OCI-LY7 (cell line): ENCODE results near the gene PCYT2. TPM values are rescaled to one million over a fixed set of nuclear protein-coding genes. Genes with fewer than 3 reads are reported as not detected.

ENCODE experiments used
- BruUV-seq: library from RNA; stranded (reverse); fragments of 400-500 nt; replicated peaks from 2 replicates; lab custom pipeline; 2021; lab: Mats Ljungman, UMichigan
- CTCF ChIA-PET: fragments of 300-600 bp; sonication (Branson Sonifier 250); formaldehyde crosslinking; loops from one replicate; lab custom pipeline; 2022; ENCODE audit warnings: antibody characterized with exemption; ENCODE audit not compliant: unreplicated experiment; lab: Charles Lee
- POLR2A ChIA-PET: fragments of 300-600 bp; sonication (Branson Sonifier 250); formaldehyde crosslinking; loops from one replicate; lab custom pipeline; 2022; ENCODE audit warnings: antibody characterized with exemption; lab: Charles Lee
- DNase-seq: peaks from one replicate; pipeline ENCODE4 v3.0.0-alpha.2; 2015; ENCODE audit warnings: low spot score
- H2AFZ ChIP-seq: fragments of 200-600 bp; sonication (generic), shearing (Covaris generic); 2 replicates; pipeline ENCODE4 v1.6.1; 2014; ENCODE audit warnings: mild to moderate bottlenecking, antibody characterized with exemption, low read length, moderate library complexity
- H3K27ac ChIP-seq: fragments of 200-600 bp; sonication (generic); 2 replicates; pipeline ENCODE4 v1.5.1; 2014; ENCODE audit warnings: mixed run types, low read depth, mild to moderate bottlenecking, moderate library complexity, low read length, inconsistent platforms; ENCODE audit not compliant: poor library complexity, severe bottlenecking
- H3K36me3 ChIP-seq: fragments of 200-600 bp; sonication (generic); 2 replicates; pipeline ENCODE4 v1.6.1; 2014; ENCODE audit warnings: mild to moderate bottlenecking, antibody characterized with exemption, low read length, moderate library complexity, mixed read lengths; ENCODE audit not compliant: insufficient read depth
- H3K4me1 ChIP-seq: fragments of 200-600 bp; sonication (generic); 2 replicates; pipeline ENCODE4 v1.5.1; 2014; ENCODE audit warnings: mild to moderate bottlenecking, low read length; ENCODE audit not compliant: insufficient read depth, poor library complexity, severe bottlenecking
- H3K4me2 ChIP-seq: fragments of 200-600 bp; sonication (generic); 2 replicates; pipeline ENCODE4 v1.6.1; 2014; ENCODE audit warnings: mild to moderate bottlenecking, low read length
- H3K4me3 ChIP-seq: fragments of 200-600 bp; sonication (generic); 2 replicates; pipeline ENCODE4 v1.5.1; 2014; ENCODE audit warnings: mild to moderate bottlenecking, low read depth, low read length; ENCODE audit not compliant: poor library complexity, severe bottlenecking
- H3K79me2 ChIP-seq: fragments of 200-600 bp; sonication (generic); 2 replicates; pipeline ENCODE4 v1.6.1; 2016; ENCODE audit warnings: low read depth, mild to moderate bottlenecking, low read length, moderate library complexity, mixed read lengths; ENCODE audit not compliant: insufficient read depth
- H3K9me2 ChIP-seq: fragments of 200-600 bp; sonication (generic); 2 replicates; pipeline ENCODE4 v1.6.1; 2016; ENCODE audit warnings: mild to moderate bottlenecking, low read length, mixed read lengths; ENCODE audit not compliant: insufficient read depth
- H3K9me3 ChIP-seq: fragments of 200-600 bp; sonication (generic); 2 replicates; pipeline ENCODE4 v1.6.1; 2014; ENCODE audit warnings: mild to moderate bottlenecking, mixed run types, low read length, mixed read lengths
- H4K20me1 ChIP-seq: fragments of 200-600 bp; sonication (generic); 2 replicates; pipeline ENCODE4 v1.6.1; 2014; ENCODE audit warnings: mild to moderate bottlenecking, antibody characterized with exemption, low read length, moderate library complexity, mixed read lengths; ENCODE audit not compliant: insufficient read depth
- EZH2phosphoT487 ChIP-seq: fragments of 200-600 bp; sonication (generic); IDR thresholded peaks from 2 replicates; pipeline ENCODE4 v1.6.1; 2018; ENCODE audit warnings: low read depth, borderline replicate concordance, mild to moderate bottlenecking, mixed run types, antibody characterized with exemption, low read length, moderate library complexity, mixed read lengths
- intact Hi-C: fragments of 100-400 bp; cut with micrococcal nuclease; formaldehyde crosslinking; loops from one replicate; pipeline ENCODE4 v1.10.0; 2022; ENCODE audit not compliant: unreplicated experiment
- total RNA-seq, 2 experiments: library from RNA; depleted of rRNA in 1 of 2; stranded (reverse); fragments of >200 nt in 1 of 2; shearing (Covaris generic) in 1 of 2; gene quantifications; 2 replicates each; pipeline ENCODE4 v1.2.3, GENCODE V29; 2014 to 2022
- TF ChIP-seq, protein P1 (sequence below): fragments of 200-600 bp; sonication (generic); conservative IDR thresholded peaks from 2 replicates; pipeline ENCODE4 v1.5.1; 2014; ENCODE audit warnings: mild to moderate bottlenecking, antibody characterized with exemption, low read length, moderate library complexity, mixed read lengths

PCYT2 gene
- total RNA-seq, 2 experiments from 2014 or later: 70.1 to 104 TPM

DNA sequence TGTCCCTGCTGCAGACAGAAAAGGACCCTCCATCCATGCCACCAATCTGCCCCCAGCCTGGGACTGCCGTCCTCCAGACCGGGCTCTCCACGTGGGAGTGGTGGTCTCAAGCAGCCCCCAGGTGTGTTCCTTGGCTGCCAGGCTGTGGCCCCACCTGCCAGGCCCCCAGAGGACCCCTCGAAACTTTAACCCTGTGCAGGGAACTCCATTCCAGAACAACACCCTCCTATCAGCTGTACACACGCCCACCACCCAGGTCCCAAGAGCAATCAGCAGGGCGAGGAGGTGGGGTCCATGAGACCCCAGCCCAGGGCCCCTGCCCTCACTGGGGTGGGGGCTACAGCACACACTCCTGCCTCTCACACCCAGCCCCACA is 24.5 kb upstream of the PCYT2 start:
- H3K4me1 ChIP-seq: peaks cover 23% of the 10 kb centered on the region
- peaks cover 30% of the 10 kb centered on the region for H3K36me3 ChIP-seq
- DNase-seq: no peak
- peak overlapping the region; percentile 76 for H3K4me3 ChIP-seq
- TF ChIP-seq, protein P1, sequence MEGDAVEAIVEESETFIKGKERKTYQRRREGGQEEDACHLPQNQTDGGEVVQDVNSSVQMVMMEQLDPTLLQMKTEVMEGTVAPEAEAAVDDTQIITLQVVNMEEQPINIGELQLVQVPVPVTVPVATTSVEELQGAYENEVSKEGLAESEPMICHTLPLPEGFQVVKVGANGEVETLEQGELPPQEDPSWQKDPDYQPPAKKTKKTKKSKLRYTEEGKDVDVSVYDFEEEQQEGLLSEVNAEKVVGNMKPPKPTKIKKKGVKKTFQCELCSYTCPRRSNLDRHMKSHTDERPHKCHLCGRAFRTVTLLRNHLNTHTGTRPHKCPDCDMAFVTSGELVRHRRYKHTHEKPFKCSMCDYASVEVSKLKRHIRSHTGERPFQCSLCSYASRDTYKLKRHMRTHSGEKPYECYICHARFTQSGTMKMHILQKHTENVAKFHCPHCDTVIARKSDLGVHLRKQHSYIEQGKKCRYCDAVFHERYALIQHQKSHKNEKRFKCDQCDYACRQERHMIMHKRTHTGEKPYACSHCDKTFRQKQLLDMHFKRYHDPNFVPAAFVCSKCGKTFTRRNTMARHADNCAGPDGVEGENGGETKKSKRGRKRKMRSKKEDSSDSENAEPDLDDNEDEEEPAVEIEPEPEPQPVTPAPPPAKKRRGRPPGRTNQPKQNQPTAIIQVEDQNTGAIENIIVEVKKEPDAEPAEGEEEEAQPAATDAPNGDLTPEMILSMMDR: no peak
- no peak for TF ChIP-seq EZH2phosphoT487
- no peak overlapping the region for H3K27ac ChIP-seq
- BruUV-seq: no TSS peak
- CTCF ChIA-PET: no interaction called here
- no peak overlapping the region for H2AFZ ChIP-seq
- H3K79me2 ChIP-seq: peaks cover 6% of the 10 kb centered on the region; the same call in 1 of the 2 replicates
- POLR2A ChIA-PET: interaction anchor here (0.6 kb wide), 1 partner anchor 438 kb away, joined by 4 read pairs; no protein-coding TSS in a partner anchor
- no peaks in the 10 kb centered on the region for H4K20me1 ChIP-seq
- H3K9me2 ChIP-seq: no peaks in the 10 kb centered on the region
- no peaks in the 10 kb centered on the region for H3K9me3 ChIP-seq
- H3K4me2 ChIP-seq: peak overlapping the region; percentile 92
- intact Hi-C loops: no loop called here

DNA sequence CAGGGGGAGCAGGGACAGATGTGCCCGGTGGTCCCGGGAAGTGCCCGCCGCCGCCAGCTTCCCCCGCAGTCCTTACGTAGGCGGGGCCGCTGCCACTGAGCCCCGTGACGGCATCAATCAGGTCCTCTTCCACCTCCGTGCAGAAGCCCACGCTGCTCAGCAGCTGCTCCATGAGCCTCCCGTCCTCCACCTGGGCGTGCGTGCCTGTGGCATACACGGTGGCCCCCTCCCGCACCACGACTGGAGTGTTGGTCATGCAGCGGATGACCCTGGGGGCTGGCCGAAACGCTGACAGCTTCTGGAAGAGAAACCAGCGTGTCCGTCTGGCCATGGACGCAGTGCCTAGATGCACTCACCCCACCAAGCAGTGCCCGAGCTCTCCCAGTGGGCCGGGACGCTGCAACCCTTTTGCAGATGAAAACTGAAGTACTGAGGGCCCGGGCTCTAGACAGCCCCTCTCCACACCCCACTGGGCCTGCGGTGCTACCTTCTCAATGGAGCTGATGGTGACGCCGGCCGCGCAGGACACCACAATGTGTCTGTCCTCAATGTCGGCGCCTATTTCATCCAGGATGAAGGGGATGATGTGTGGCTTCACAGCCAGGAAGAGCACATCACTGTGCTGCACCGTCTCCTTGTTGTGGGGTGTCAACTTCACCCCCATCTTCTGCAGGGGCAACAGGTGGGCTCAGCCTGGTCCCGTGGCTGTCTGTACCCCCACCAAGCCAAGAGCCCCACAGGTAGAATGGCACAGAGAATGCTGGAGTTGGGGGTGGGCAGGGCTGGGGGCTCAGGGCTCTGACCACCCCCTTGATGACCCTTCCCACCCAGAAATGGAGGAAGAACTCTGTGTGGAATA is 23.9 kb upstream of the PCYT2 start:
- H3K79me2 ChIP-seq: peaks cover 6% of the 10 kb centered on the region; the same call in 1 of the 2 replicates
- H2AFZ ChIP-seq: no peak overlapping the region
- H3K9me3 ChIP-seq: no peaks in the 10 kb centered on the region
- peaks cover 30% of the 10 kb centered on the region for H3K36me3 ChIP-seq
- H3K4me1 ChIP-seq: peaks cover 23% of the 10 kb centered on the region
- TSS peak; percentile 35 for BruUV-seq
- CTCF ChIA-PET: interaction anchor here (1.1 kb wide), 1 partner anchor 88 kb away, joined by 3 read pairs; the partner anchor contains the start of genes CENPX and LRRC45
- H3K27ac ChIP-seq: no peak overlapping the region
- H3K4me2 ChIP-seq: peak overlapping the region; percentile 92
- no peaks in the 10 kb centered on the region for H3K9me2 ChIP-seq
- POLR2A ChIA-PET: interaction anchor here (0.5 kb wide), 1 partner anchor 57 kb away, joined by 5 read pairs; no protein-coding TSS in a partner anchor
- H3K4me3 ChIP-seq: no peak overlapping the region
- H4K20me1 ChIP-seq: no peaks in the 10 kb centered on the region
- no peak for DNase-seq
- TF ChIP-seq, protein P1: no peak
- TF ChIP-seq EZH2phosphoT487: no peak
- intact Hi-C loops: no loop called here
